H9 (cell line): Measurements from ENCODE around the gene ANKRD12. TPM values are rescaled to one million over a fixed set of nuclear protein-coding genes. Genes with fewer than 3 reads are reported as not detected.

ENCODE experiments used
- DNase-seq: peaks from one replicate; pipeline ENCODE4 v3.0.0-alpha.2; 2017
- H2AFZ ChIP-seq: one replicate; pipeline ENCODE4 v1.6.1; 2013; ENCODE audit warnings: mild to moderate bottlenecking, low read length, control low read depth, moderate library complexity
- H2AK5ac ChIP-seq: 2 replicates; pipeline ENCODE4 v1.6.1; 2013; ENCODE audit warnings: low read length, control low read depth, mixed read lengths; ENCODE audit not compliant: insufficient read length
- H2BK120ac ChIP-seq: one replicate; pipeline ENCODE4 v1.6.1; 2013; ENCODE audit warnings: low read depth, mild to moderate bottlenecking, low read length, control low read depth, inconsistent platforms; ENCODE audit not compliant: poor library complexity, severe bottlenecking
- H2BK12ac ChIP-seq: 2 replicates; pipeline ENCODE4 v1.6.1; 2013; ENCODE audit warnings: low read length, control low read depth, mixed read lengths, low read depth; ENCODE audit not compliant: insufficient read length
- H2BK15ac ChIP-seq: 2 replicates; pipeline ENCODE4 v1.6.1; 2013; ENCODE audit warnings: low read depth, low read length, control low read depth
- H2BK20ac ChIP-seq: one replicate; pipeline ENCODE4 v1.6.1; 2013; ENCODE audit warnings: low read depth, mild to moderate bottlenecking, low read length, control low read depth, inconsistent platforms; ENCODE audit not compliant: poor library complexity, severe bottlenecking
- H2BK5ac ChIP-seq: 2 replicates; pipeline ENCODE4 v1.6.1; 2013; ENCODE audit warnings: low read length, control low read depth, mixed read lengths; ENCODE audit not compliant: insufficient read length
- H3K14ac ChIP-seq: 2 replicates; pipeline ENCODE4 v1.6.1; 2013; ENCODE audit warnings: low read length, control low read depth; ENCODE audit not compliant: insufficient read depth
- H3K18ac ChIP-seq: 2 replicates; pipeline ENCODE4 v1.6.1; 2013; ENCODE audit warnings: low read depth, mild to moderate bottlenecking, mixed read lengths, low read length, control low read depth; ENCODE audit not compliant: insufficient read length
- H3K23ac ChIP-seq: 2 replicates; pipeline ENCODE4 v1.6.1; 2013; ENCODE audit warnings: low read length, control low read depth, mixed read lengths, low read depth; ENCODE audit not compliant: insufficient read length
- H3K23me2 ChIP-seq: 2 replicates; pipeline ENCODE4 v1.6.1; 2013; ENCODE audit warnings: low read depth, mild to moderate bottlenecking, mixed read lengths, low read length, control low read depth; ENCODE audit not compliant: insufficient read length, poor library complexity, severe bottlenecking
- H3K27ac ChIP-seq: 2 replicates; pipeline ENCODE4 v1.5.1; 2013; ENCODE audit warnings: low read length, control low read depth, mixed read lengths, low read depth; ENCODE audit not compliant: insufficient read length
- H3K27me3 ChIP-seq: 2 replicates; pipeline ENCODE4 v1.6.1; 2013; ENCODE audit warnings: low read length, control low read depth, inconsistent platforms; ENCODE audit not compliant: insufficient read depth
- H3K4ac ChIP-seq: 2 replicates; pipeline ENCODE4 v1.6.1; 2013; ENCODE audit warnings: low read depth, mild to moderate bottlenecking, control low read depth, inconsistent platforms, low read length, moderate library complexity
- H3K4me1 ChIP-seq: 2 replicates; pipeline ENCODE4 v1.6.1; 2013; ENCODE audit warnings: low read length, control low read depth, inconsistent platforms; ENCODE audit not compliant: insufficient read depth
- H3K4me2 ChIP-seq: 2 replicates; pipeline ENCODE4 v1.6.1; 2013; ENCODE audit warnings: low read length, control low read depth, mixed read lengths; ENCODE audit not compliant: insufficient read length, insufficient read depth
- H3K56ac ChIP-seq: 2 replicates; pipeline ENCODE4 v1.6.1; 2013; ENCODE audit warnings: low read depth, mild to moderate bottlenecking, mixed read lengths, low read length, control low read depth; ENCODE audit not compliant: insufficient read length
- H3K79me1 ChIP-seq: 2 replicates; pipeline ENCODE4 v1.6.1; 2013; ENCODE audit warnings: low read depth, mild to moderate bottlenecking, moderate library complexity, low read length, control low read depth, inconsistent platforms; ENCODE audit not compliant: insufficient read depth, poor library complexity, severe bottlenecking
- H3K79me2 ChIP-seq: 2 replicates; pipeline ENCODE4 v1.6.1; 2013; ENCODE audit warnings: low read length, control low read depth, inconsistent platforms; ENCODE audit not compliant: insufficient read depth
- H3K9ac ChIP-seq: 2 replicates; pipeline ENCODE4 v1.6.1; 2013; ENCODE audit warnings: low read length, control low read depth, mixed read lengths; ENCODE audit not compliant: insufficient read length; ENCODE audit errors: extremely low read depth
- H3K9me3 ChIP-seq: one replicate; pipeline ENCODE4 v1.6.1; 2013; ENCODE audit warnings: low read depth, low read length, inconsistent platforms; ENCODE audit not compliant: control insufficient read depth
- H3T11ph ChIP-seq: one replicate; pipeline ENCODE4 v1.6.1; 2013; ENCODE audit warnings: mild to moderate bottlenecking, low read length, control low read depth, inconsistent platforms
- H4K20me1 ChIP-seq: one replicate; pipeline ENCODE4 v1.6.1; 2013; ENCODE audit not compliant: control insufficient read depth, insufficient read length, insufficient read depth
- H4K5ac ChIP-seq: 2 replicates; pipeline ENCODE4 v1.6.1; 2013; ENCODE audit warnings: low read depth, mild to moderate bottlenecking, mixed read lengths, low read length, control low read depth; ENCODE audit not compliant: insufficient read length
- H4K8ac ChIP-seq: replicated peaks from 2 replicates; pipeline ENCODE4 v1.6.1; 2013; ENCODE audit warnings: low read length, control low read depth, mixed read lengths, low read depth; ENCODE audit not compliant: insufficient read length
- H4K91ac ChIP-seq: 2 replicates; pipeline ENCODE4 v1.6.1; 2013; ENCODE audit warnings: low read depth, mild to moderate bottlenecking, moderate library complexity, mixed read lengths, low read length, control low read depth; ENCODE audit not compliant: insufficient read length
- H3K27ac Mint-ChIP-seq, 3 experiments: 2 replicates in 2 of 3; 3 replicates in 1 of 3; pipeline ENCODE4 v1.8.0; 2020 to 2021; ENCODE audit warnings: mixed read lengths in 3 of 3, mild to moderate bottlenecking in 1 of 3, moderate library complexity in 1 of 3
- H3K27me3 Mint-ChIP-seq: 2 replicates; pipeline ENCODE4 v1.8.0; 2021; ENCODE audit warnings: low read depth, mild to moderate bottlenecking, moderate library complexity, mixed read lengths
- H3K36me3 Mint-ChIP-seq, 3 experiments: 2 replicates in 2 of 3; 3 replicates in 1 of 3; pipeline ENCODE4 v1.8.0; 2020 to 2021; ENCODE audit warnings: low read depth in 3 of 3, mixed read lengths in 3 of 3; ENCODE audit not compliant: insufficient read depth in 1 of 3
- H3K4me1 Mint-ChIP-seq, 2 experiments: 2 replicates each; pipeline ENCODE4 v1.8.0; 2020; ENCODE audit warnings: mixed read lengths in 2 of 2
- H3K4me3 Mint-ChIP-seq, 2 experiments: 2 replicates in 1 of 2; 3 replicates in 1 of 2; pipeline ENCODE4 v1.8.0; 2020 to 2021; ENCODE audit warnings: mild to moderate bottlenecking in 2 of 2, mixed read lengths in 2 of 2, moderate library complexity in 1 of 2
- H3K9me3 Mint-ChIP-seq, 2 experiments: 2 replicates in 1 of 2; 3 replicates in 1 of 2; pipeline ENCODE4 v1.8.0; 2020; ENCODE audit warnings: mild to moderate bottlenecking in 2 of 2, mixed read lengths in 2 of 2, moderate library complexity in 1 of 2
- total RNA-seq: library from RNA; stranded (reverse); gene quantifications from 2 replicates; pipeline ENCODE4 v1.2.1, GENCODE V29; 2021
- TF ChIP-seq, protein P1 (sequence below): fragments of 200-600 bp; sonication (generic); conservative IDR thresholded peaks from 3 replicates; pipeline ENCODE4 v1.8.0; 2021; ENCODE audit warnings: antibody characterized with exemption, mild to moderate bottlenecking

The ANKRD12 gene
- total RNA-seq, 1 experiment from 2014 or later = 38.9 TPM

DNA sequence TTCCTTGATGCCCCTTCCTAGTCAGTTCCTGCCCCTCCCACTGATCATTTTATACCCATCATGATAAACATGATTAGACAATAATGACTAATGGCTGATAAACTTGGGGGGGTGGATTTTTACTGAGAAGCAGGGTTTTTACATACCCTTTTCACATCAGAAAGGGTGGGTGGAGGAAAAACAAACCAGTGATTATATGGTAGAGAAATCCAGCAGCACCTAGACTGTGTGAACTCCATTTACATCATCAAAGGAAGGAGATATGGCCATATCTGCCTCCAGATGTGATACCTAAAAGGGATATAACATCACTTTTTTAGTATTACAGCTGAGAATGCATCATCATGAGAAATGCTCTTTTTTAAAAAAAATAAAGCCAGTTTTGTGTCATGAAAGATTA lies 89.9 kb downstream of the ANKRD12 start:
- H3K4me1 Mint-ChIP-seq = peaks cover 3 to 4% of the 10 kb centered on the region in 2 experiments; a peak in 3 of 4 replicates
- Histone ChIP-seq H2BK120ac (no peak overlapping the region), H2BK15ac (no peak overlapping the region), H2BK5ac (no peak overlapping the region), H3K4me1 (no peaks in the 10 kb centered on the region), H4K20me1 (no peaks in the 10 kb centered on the region), H3K4me2 (no peak overlapping the region), H3K14ac (no peak overlapping the region), H2AK5ac (no peak overlapping the region), H3T11ph (no peak overlapping the region), H3K27ac (no peak overlapping the region), H3K4ac (no peak overlapping the region), H3K79me1 (peaks cover 2% of the 10 kb centered on the region), H3K79me2 (no peaks in the 10 kb centered on the region; the same call in 1 of the 2 replicates), H2AFZ (no peak overlapping the region), H2BK20ac (no peak overlapping the region), H4K5ac (no peak overlapping the region), H3K9me3 (no peaks in the 10 kb centered on the region), H3K9ac (no peak overlapping the region), H3K18ac (no peak overlapping the region), H2BK12ac (no peak overlapping the region), H4K91ac (no peak overlapping the region), H3K23me2 (no peaks in the 10 kb centered on the region), H4K8ac (no peak overlapping the region), H3K23ac (no peak overlapping the region), H3K56ac (no peak overlapping the region), H3K27me3 (no peaks in the 10 kb centered on the region)
- H3K27ac Mint-ChIP-seq = no peak overlapping the region
- no peaks in the 10 kb centered on the region; the same call in 1 of the 2 replicates for H3K27me3 Mint-ChIP-seq
- H3K4me3 Mint-ChIP-seq = no peak overlapping the region
- peaks cover 6 to 7% of the 10 kb centered on the region in 2 experiments; a peak in 4 of 5 replicates for H3K9me3 Mint-ChIP-seq
- TF ChIP-seq, protein P1, sequence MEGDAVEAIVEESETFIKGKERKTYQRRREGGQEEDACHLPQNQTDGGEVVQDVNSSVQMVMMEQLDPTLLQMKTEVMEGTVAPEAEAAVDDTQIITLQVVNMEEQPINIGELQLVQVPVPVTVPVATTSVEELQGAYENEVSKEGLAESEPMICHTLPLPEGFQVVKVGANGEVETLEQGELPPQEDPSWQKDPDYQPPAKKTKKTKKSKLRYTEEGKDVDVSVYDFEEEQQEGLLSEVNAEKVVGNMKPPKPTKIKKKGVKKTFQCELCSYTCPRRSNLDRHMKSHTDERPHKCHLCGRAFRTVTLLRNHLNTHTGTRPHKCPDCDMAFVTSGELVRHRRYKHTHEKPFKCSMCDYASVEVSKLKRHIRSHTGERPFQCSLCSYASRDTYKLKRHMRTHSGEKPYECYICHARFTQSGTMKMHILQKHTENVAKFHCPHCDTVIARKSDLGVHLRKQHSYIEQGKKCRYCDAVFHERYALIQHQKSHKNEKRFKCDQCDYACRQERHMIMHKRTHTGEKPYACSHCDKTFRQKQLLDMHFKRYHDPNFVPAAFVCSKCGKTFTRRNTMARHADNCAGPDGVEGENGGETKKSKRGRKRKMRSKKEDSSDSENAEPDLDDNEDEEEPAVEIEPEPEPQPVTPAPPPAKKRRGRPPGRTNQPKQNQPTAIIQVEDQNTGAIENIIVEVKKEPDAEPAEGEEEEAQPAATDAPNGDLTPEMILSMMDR = no peak
- no peak for DNase-seq
- peaks cover 14 to 38% (median 36%) of the 10 kb centered on the region in 3 experiments for H3K36me3 Mint-ChIP-seq
